IMR-90 (cell line): ENCODE data around the gene SKAP1. TPM values are rescaled to one million over a fixed set of nuclear protein-coding genes. Genes with fewer than 3 reads are reported as not detected.

Source experiments
- ATAC-seq: fragments of 200-7000 bp; cut with Tn5 transposase; 2 replicates; pipeline ENCODE4 v1.9.1; 2020; ENCODE audit warnings: low read depth, mild to moderate bottlenecking, moderate library complexity
- BruUV-seq: library from RNA; stranded (reverse); fragments of 400-500 nt; replicated peaks from 2 replicates; lab custom pipeline; 2021; lab: Mats Ljungman, UMichigan
- CTCF ChIA-PET: fragments of 300-600 bp; formaldehyde crosslinking; extraction: SDS; loops from one replicate; lab custom pipeline; 2021; ENCODE audit warnings: antibody characterized with exemption; lab: Yijun Ruan, JAX
- POLR2A ChIA-PET: fragments of 300-600 bp; sonication (Branson Sonifier 250); formaldehyde crosslinking; loops from one replicate; lab custom pipeline; 2022; ENCODE audit warnings: antibody characterized with exemption; ENCODE audit not compliant: unreplicated experiment; lab: Charles Lee
- DNase-seq: peaks from one replicate; pipeline ENCODE4 v3.0.0; 2013
- H2AFZ ChIP-seq: replicated peaks from 2 replicates; pipeline ENCODE3; 2013; ENCODE audit warnings: low read length, mild to moderate bottlenecking; ENCODE audit not compliant: poor library complexity
- H2AK5ac ChIP-seq: 2 replicates; pipeline ENCODE4 v1.6.1; 2013; ENCODE audit warnings: low read depth, low read length, inconsistent platforms
- H2AK9ac ChIP-seq: replicated peaks from 2 replicates; pipeline ENCODE3; 2013; ENCODE audit warnings: mild to moderate bottlenecking, low read depth, low read length, moderate library complexity; ENCODE audit not compliant: poor library complexity
- H2BK120ac ChIP-seq: 2 replicates; pipeline ENCODE4 v1.6.1; 2013; ENCODE audit warnings: low read depth, low read length, inconsistent platforms
- H2BK15ac ChIP-seq: 3 replicates; pipeline ENCODE4 v1.6.1; 2013; ENCODE audit warnings: low read depth, low read length, inconsistent platforms
- H2BK20ac ChIP-seq: 2 replicates; pipeline ENCODE4 v1.6.1; 2013; ENCODE audit warnings: low read depth, mild to moderate bottlenecking, inconsistent platforms, low read length, moderate library complexity
- H2BK5ac ChIP-seq: 2 replicates; pipeline ENCODE4 v1.6.1; 2013; ENCODE audit warnings: mild to moderate bottlenecking, low read depth, low read length, inconsistent platforms; ENCODE audit not compliant: poor library complexity, severe bottlenecking
- H3K14ac ChIP-seq: replicated peaks from 2 replicates; pipeline ENCODE4 v1.6.1; 2013; ENCODE audit warnings: low read depth, low read length, inconsistent platforms
- H3K18ac ChIP-seq: 2 replicates; pipeline ENCODE4 v1.6.1; 2013; ENCODE audit warnings: low read depth, low read length, control low read depth
- H3K23ac ChIP-seq: 2 replicates; pipeline ENCODE4 v1.6.1; 2013; ENCODE audit warnings: low read depth, low read length, inconsistent platforms
- H3K27ac ChIP-seq: 2 replicates; pipeline ENCODE4 v1.5.1; 2013; ENCODE audit warnings: mild to moderate bottlenecking, control low read depth, low read length; ENCODE audit not compliant: insufficient read depth
- H3K27me3 ChIP-seq: 2 replicates; pipeline ENCODE4 v1.6.1; 2013; ENCODE audit warnings: low read length; ENCODE audit not compliant: control insufficient read depth, insufficient read depth
- H3K36me3 ChIP-seq: 2 replicates; pipeline ENCODE4 v1.6.1; 2013; ENCODE audit warnings: low read length, mixed read lengths; ENCODE audit not compliant: control insufficient read depth, insufficient read depth
- H3K4ac ChIP-seq: 2 replicates; pipeline ENCODE4 v1.6.1; 2013; ENCODE audit warnings: low read depth, low read length, inconsistent platforms
- H3K4me1 ChIP-seq: 2 replicates; pipeline ENCODE4 v1.6.1; 2013; ENCODE audit warnings: low read length, mixed read lengths; ENCODE audit not compliant: control insufficient read depth, insufficient read depth
- H3K4me2 ChIP-seq: 2 replicates; pipeline ENCODE4 v1.6.1; 2013; ENCODE audit warnings: low read depth, mild to moderate bottlenecking, control low read depth, low read length, moderate library complexity
- H3K4me3 ChIP-seq: 2 replicates; pipeline ENCODE4 v1.5.1; 2013; ENCODE audit warnings: low read depth, mild to moderate bottlenecking, control low read depth, low read length, moderate library complexity; ENCODE audit not compliant: insufficient read depth
- H3K56ac ChIP-seq: 2 replicates; pipeline ENCODE4 v1.6.1; 2013; ENCODE audit warnings: low read length, inconsistent platforms; ENCODE audit not compliant: insufficient read depth; ENCODE audit errors: extremely low read depth
- H3K79me1 ChIP-seq, 2 experiments: 2 replicates each; pipeline ENCODE4 v1.6.1; 2013; ENCODE audit warnings: low read length in 2 of 2, inconsistent platforms in 1 of 2, low read depth in 1 of 2
- H3K9ac ChIP-seq: 2 replicates; pipeline ENCODE4 v1.6.1; 2013; ENCODE audit warnings: low read depth, low read length, control low read depth
- H3K9me1 ChIP-seq: 2 replicates; pipeline ENCODE4 v1.6.1; 2013; ENCODE audit warnings: low read length, inconsistent platforms; ENCODE audit not compliant: insufficient read depth
- H3K9me3 ChIP-seq: 2 replicates; pipeline ENCODE4 v1.6.1; 2013; ENCODE audit warnings: low read length; ENCODE audit not compliant: control insufficient read depth, insufficient read depth
- H4K20me1 ChIP-seq: 2 replicates; pipeline ENCODE4 v1.6.1; 2013; ENCODE audit warnings: low read length, inconsistent platforms; ENCODE audit not compliant: insufficient read depth
- H4K5ac ChIP-seq: 2 replicates; pipeline ENCODE4 v1.6.1; 2013; ENCODE audit warnings: mild to moderate bottlenecking, low read depth, low read length, control low read depth
- H4K8ac ChIP-seq, 2 experiments: 2 replicates each; pipeline ENCODE4 v1.6.1; 2013; ENCODE audit warnings: low read depth in 2 of 2, low read length in 2 of 2, control low read depth in 1 of 2, inconsistent platforms in 1 of 2
- H4K91ac ChIP-seq: 2 replicates; pipeline ENCODE4 v1.6.1; 2013; ENCODE audit warnings: low read depth, low read length, inconsistent platforms; ENCODE audit not compliant: insufficient read depth
- BHLHE40 ChIP-seq: fragments of 150-350 bp; IDR thresholded peaks from 2 replicates; pipeline ENCODE4 v1.6.1; 2016; ENCODE audit warnings: mild to moderate bottlenecking, low read depth, low read length
- CHD1 ChIP-seq: IDR thresholded peaks from 2 replicates; pipeline ENCODE4 v1.6.1; 2012; ENCODE audit warnings: low read depth, low read length, improper control_type of control experiment
- CTCF ChIP-seq: conservative IDR thresholded peaks from 2 replicates; pipeline ENCODE4 v1.5.1; 2012; ENCODE audit warnings: mild to moderate bottlenecking, low read depth, low read length, improper control_type of control experiment
- ELK1 ChIP-seq: fragments of 150-350 bp; IDR thresholded peaks from 2 replicates; pipeline ENCODE4 v1.6.1; 2016; ENCODE audit warnings: low read depth, mild to moderate bottlenecking, low read length, moderate library complexity, borderline replicate concordance
- FOS ChIP-seq: fragments of 150-350 bp; IDR thresholded peaks from 2 replicates; pipeline ENCODE4 v1.6.1; 2016; ENCODE audit warnings: low read depth, low read length
- MAFK ChIP-seq: IDR thresholded peaks from 2 replicates; pipeline ENCODE4 v1.6.1; 2012; ENCODE audit warnings: low read depth, low read length, improper control_type of control experiment
- MAZ ChIP-seq: IDR thresholded peaks from 2 replicates; pipeline ENCODE4 v1.6.1; 2012; ENCODE audit warnings: low read depth, mild to moderate bottlenecking, low read length, improper control_type of control experiment, moderate library complexity, borderline replicate concordance
- MXI1 ChIP-seq: IDR thresholded peaks from 2 replicates; pipeline ENCODE4 v1.6.1; 2012; ENCODE audit warnings: low read depth, mild to moderate bottlenecking, low read length, moderate library complexity, borderline replicate concordance
- NFE2L2 ChIP-seq: fragments of 150-350 bp; IDR thresholded peaks from 2 replicates; pipeline ENCODE4 v1.6.1; 2016; ENCODE audit warnings: low read depth, mild to moderate bottlenecking, low read length
- POLR2A ChIP-seq: IDR thresholded peaks from 2 replicates; pipeline ENCODE4 v1.6.1; 2012; ENCODE audit warnings: mild to moderate bottlenecking, low read depth, low read length
- RAD21 ChIP-seq: IDR thresholded peaks from 2 replicates; pipeline ENCODE4 v1.6.1; 2012; ENCODE audit warnings: low read length, improper control_type of control experiment
- RCOR1 ChIP-seq: IDR thresholded peaks from 2 replicates; pipeline ENCODE4 v1.6.1; 2012; ENCODE audit warnings: mild to moderate bottlenecking, low read length, improper control_type of control experiment; ENCODE audit not compliant: insufficient replicate concordance
- RFX5 ChIP-seq: IDR thresholded peaks from 2 replicates; pipeline ENCODE4 v1.8.0; 2012; ENCODE audit warnings: low read depth, mild to moderate bottlenecking, low read length, moderate library complexity
- SMC3 ChIP-seq: fragments of 150-350 bp; IDR thresholded peaks from 2 replicates; pipeline ENCODE4 v1.6.1; 2016; ENCODE audit warnings: low read depth, mild to moderate bottlenecking, antibody characterized with exemption, low read length, moderate library complexity
- USF2 ChIP-seq: fragments of 150-350 bp; IDR thresholded peaks from 2 replicates; pipeline ENCODE4 v1.6.1; 2017; ENCODE audit warnings: mild to moderate bottlenecking, antibody characterized with exemption, low read length, low read depth
- WGBS, 2 experiments: methylation state at CpG; one replicate each; pipeline versions ENCODE4 v1.1.5 to v1.1.7; 2013; ENCODE audit warnings: missing lambda C conversion rate in 2 of 2; ENCODE audit not compliant: insufficient read length in 1 of 2; ENCODE audit errors: extremely low coverage in 2 of 2; 5-methylcytosine and 5-hydroxymethylcytosine counted together
- dilution Hi-C: fragments of 300-500 bp; cut with HindIII; formaldehyde crosslinking; loops from one replicate; pipeline ENCODE4 v1.14.3; 2018; ENCODE audit warnings: low sequenced_read_pairs; ENCODE audit not compliant: unreplicated experiment
- in situ Hi-C: fragments of 300-500 bp; cut with MboI; formaldehyde crosslinking; loops from 3 replicates; pipeline ENCODE4 v1.14.3; 2019; ENCODE audit warnings: low sequenced_read_pairs, inconsistent platforms, mixed read lengths
- intact Hi-C: fragments of 100-400 bp; cut with micrococcal nuclease; formaldehyde crosslinking; loops from 2 replicates; pipeline ENCODE4 v1.10.0; 2022
- polyA plus RNA-seq, 3 experiments: library from polyadenylated mRNA; depleted of rRNA; stranded (reverse); fragments of >200 nt; gene quantifications; 2 replicates each; pipeline ENCODE4 v1.2.3, GENCODE V29; 2012; ENCODE audit warnings: low replicate concordance in 1 of 3
- total RNA-seq: library from RNA; depleted of rRNA; stranded (reverse); fragments of >200 nt; gene quantifications from 2 replicates; pipeline ENCODE4 v1.2.3, GENCODE V29; 2012

Gene SKAP1
- total and polyA plus RNA-seq, 2 of the 4 experiments (the other 2 are of a cell fraction), result not detected

- Histone ChIP-seq H4K8ac (no peak overlapping the region), H3K9ac (no peak overlapping the region), H3K4me2 (no peak overlapping the region), H4K5ac (no peak overlapping the region), H2BK120ac (no peak overlapping the region), H3K27ac (no peak overlapping the region), H3K14ac (no peak overlapping the region), H2AFZ (no peak overlapping the region), H3K56ac (no peak overlapping the region), H2BK5ac (no peak overlapping the region), H3K36me3 (no peaks in the 10 kb centered on the region), H4K20me1 (no peaks in the 10 kb centered on the region), H3K9me3 (no peaks in the 10 kb centered on the region), H3K27me3 (peaks cover 49% of the 10 kb centered on the region), H2BK20ac (no peak overlapping the region), H2BK15ac (no peak overlapping the region), H3K4ac (no peak overlapping the region), H3K79me1 (no peaks in the 10 kb centered on the region), H3K23ac (no peak overlapping the region), H3K4me3 (no peak overlapping the region), H4K91ac (no peak overlapping the region), H3K4me1 (no peaks in the 10 kb centered on the region), H2AK9ac (no peak overlapping the region), H3K18ac (no peak overlapping the region), H3K9me1 (no peaks in the 10 kb centered on the region), H2AK5ac (no peak overlapping the region)
- dilution Hi-C loops (no loop called here), intact Hi-C loops (no loop called here), in situ Hi-C loops (loop anchor here (25.0 kb wide), 1 partner anchor 373 kb away; no protein-coding TSS in a partner anchor)
- POLR2A ChIA-PET, result interaction anchor here (0.6 kb wide), 1 partner anchor 26 kb away, joined by 3 read pairs; no protein-coding TSS in a partner anchor
- DNase-seq, result no peak
- BruUV-seq, result no TSS peak
- ATAC-seq, result no peak
- TF ChIP-seq FOS, result no peak
- no peak for TF ChIP-seq ELK1
- no peak for TF ChIP-seq MXI1
- no peak for TF ChIP-seq SMC3
- TF ChIP-seq RAD21, result no peak
- no peak for TF ChIP-seq POLR2A
- TF ChIP-seq CHD1, result no peak
- TF ChIP-seq MAZ, result no peak
- TF ChIP-seq MAFK, result no peak
- no peak for TF ChIP-seq CTCF
- no peak for TF ChIP-seq RFX5
- TF ChIP-seq RCOR1, result no peak
- TF ChIP-seq BHLHE40, result no peak
- no peak for TF ChIP-seq NFE2L2
- no peak for TF ChIP-seq USF2
- CTCF ChIA-PET, result interaction anchor here (0.7 kb wide), 1 partner anchor 182 kb away, joined by 6 read pairs; no protein-coding TSS in a partner anchor
- WGBS, 2 experiments, result no CpG with 5 or more reads among the region's 5 CpGs
These were observed 40.9 kb downstream of the SKAP1 start for GRCh38 chr17:48388955-48389743.
